Nephron (organoid): Measurements from ENCODE around the gene CDCA4.
A peak's percentile ranks its signal among the peaks of the same experiment; 100 is the strongest.

Experiments used
- H3K27ac Mint-ChIP-seq, 3 experiments: 2 replicates each; pipeline ENCODE4 v1.8.0; 2020; ENCODE audit warnings: mixed read lengths in 3 of 3, mild to moderate bottlenecking in 2 of 3, moderate library complexity in 1 of 3
- H3K27me3 Mint-ChIP-seq: 2 replicates; pipeline ENCODE4 v1.8.0; 2021; ENCODE audit warnings: low read depth, mild to moderate bottlenecking, moderate library complexity, mixed read lengths
- H3K36me3 Mint-ChIP-seq: 2 replicates; pipeline ENCODE4 v1.8.0; 2020; ENCODE audit warnings: low read depth, mixed read lengths
- H3K4me1 Mint-ChIP-seq: 2 replicates; pipeline ENCODE4 v1.8.0; 2020; ENCODE audit warnings: mixed read lengths
- H3K4me3 Mint-ChIP-seq, 3 experiments: 2 replicates each; pipeline ENCODE4 v1.8.0; 2020; ENCODE audit warnings: mild to moderate bottlenecking in 3 of 3, mixed read lengths in 3 of 3, moderate library complexity in 2 of 3
- H3K9me3 Mint-ChIP-seq: 2 replicates; pipeline ENCODE4 v1.8.0; 2020; ENCODE audit warnings: mixed read lengths
- CTCF ChIP-seq, 3 experiments: fragments of 200-600 bp; sonication (generic); IDR thresholded peaks; one replicate each; pipeline ENCODE4 v1.5.0; 2021; ENCODE audit warnings: antibody characterized with exemption in 3 of 3; ENCODE audit not compliant: unreplicated experiment in 3 of 3

Gene CDCA4

GRCh38 chr14:104982548-104983230, 38.2 kb downstream of the CDCA4 start:
- H3K4me1 Mint-ChIP-seq, result peaks cover 33% of the 10 kb centered on the region
- no peaks in the 10 kb centered on the region for H3K9me3 Mint-ChIP-seq
- peaks cover 11% of the 10 kb centered on the region for H3K27me3 Mint-ChIP-seq
- H3K36me3 Mint-ChIP-seq, result no peaks in the 10 kb centered on the region
- H3K27ac Mint-ChIP-seq, result peak overlapping the region in 1 of 3 experiments; percentile 33
- no peak for TF ChIP-seq CTCF (IDR thresholded peaks at IDR 0.05; ENCODE audit: unreplicated experiment in 3 of 3)
- H3K4me3 Mint-ChIP-seq, result peak overlapping the region in 2 of 3 experiments; percentile 24 to 26

GRCh38 chr14:104981699-104982541, 39.0 kb downstream of the CDCA4 start:
- peaks cover 27% of the 10 kb centered on the region for H3K4me1 Mint-ChIP-seq
- TF ChIP-seq CTCF (IDR thresholded peaks at IDR 0.05; ENCODE audit: unreplicated experiment in 3 of 3), result no peak
- peak overlapping the region in 1 of 3 experiments; percentile 33 for H3K27ac Mint-ChIP-seq
- H3K27me3 Mint-ChIP-seq, result peaks cover 16% of the 10 kb centered on the region
- peak overlapping the region in 2 of 3 experiments; percentile 24 to 26 for H3K4me3 Mint-ChIP-seq
- H3K9me3 Mint-ChIP-seq, result no peaks in the 10 kb centered on the region
- H3K36me3 Mint-ChIP-seq, result no peaks in the 10 kb centered on the region

- Mint-ChIP-seq H3K4me1 (peaks cover 35% of the 10 kb centered on the region), H3K27ac (no peak overlapping the region), H3K27me3 (peaks cover 25% of the 10 kb centered on the region), H3K4me3 (peak overlapping the region in 1 of 3 experiments; percentile 22), H3K9me3 (no peaks in the 10 kb centered on the region), H3K36me3 (no peaks in the 10 kb centered on the region)
- TF ChIP-seq CTCF (IDR thresholded peaks at IDR 0.05; ENCODE audit: unreplicated experiment in 3 of 3), result no peak
Measured at GRCh38 chr14:104980611-104981531, 40.0 kb downstream of the CDCA4 start.

GRCh38 chr14:104979758-104980610, 40.9 kb downstream of the CDCA4 start:
- Mint-ChIP-seq H3K27me3 (peaks cover 29% of the 10 kb centered on the region), H3K36me3 (no peaks in the 10 kb centered on the region), H3K4me3 (peak overlapping the region; percentile 3 to 63 (median 54)), H3K4me1 (peaks cover 39% of the 10 kb centered on the region), H3K27ac (peak overlapping the region in 1 of 3 experiments; percentile 1), H3K9me3 (no peaks in the 10 kb centered on the region)
- no peak for TF ChIP-seq CTCF (IDR thresholded peaks at IDR 0.05; ENCODE audit: unreplicated experiment in 3 of 3)
